ENCODE data around the gene ASPSCR1. TPM values are rescaled to one million over a fixed set of nuclear protein-coding genes. Genes with fewer than 3 reads are reported as not detected.
A peak's percentile ranks its signal among the peaks of the same experiment; 100 is the strongest.

Gene ASPSCR1
- total RNA-seq, 1 donor from 2014 or later, result 55.5 TPM

DNA sequence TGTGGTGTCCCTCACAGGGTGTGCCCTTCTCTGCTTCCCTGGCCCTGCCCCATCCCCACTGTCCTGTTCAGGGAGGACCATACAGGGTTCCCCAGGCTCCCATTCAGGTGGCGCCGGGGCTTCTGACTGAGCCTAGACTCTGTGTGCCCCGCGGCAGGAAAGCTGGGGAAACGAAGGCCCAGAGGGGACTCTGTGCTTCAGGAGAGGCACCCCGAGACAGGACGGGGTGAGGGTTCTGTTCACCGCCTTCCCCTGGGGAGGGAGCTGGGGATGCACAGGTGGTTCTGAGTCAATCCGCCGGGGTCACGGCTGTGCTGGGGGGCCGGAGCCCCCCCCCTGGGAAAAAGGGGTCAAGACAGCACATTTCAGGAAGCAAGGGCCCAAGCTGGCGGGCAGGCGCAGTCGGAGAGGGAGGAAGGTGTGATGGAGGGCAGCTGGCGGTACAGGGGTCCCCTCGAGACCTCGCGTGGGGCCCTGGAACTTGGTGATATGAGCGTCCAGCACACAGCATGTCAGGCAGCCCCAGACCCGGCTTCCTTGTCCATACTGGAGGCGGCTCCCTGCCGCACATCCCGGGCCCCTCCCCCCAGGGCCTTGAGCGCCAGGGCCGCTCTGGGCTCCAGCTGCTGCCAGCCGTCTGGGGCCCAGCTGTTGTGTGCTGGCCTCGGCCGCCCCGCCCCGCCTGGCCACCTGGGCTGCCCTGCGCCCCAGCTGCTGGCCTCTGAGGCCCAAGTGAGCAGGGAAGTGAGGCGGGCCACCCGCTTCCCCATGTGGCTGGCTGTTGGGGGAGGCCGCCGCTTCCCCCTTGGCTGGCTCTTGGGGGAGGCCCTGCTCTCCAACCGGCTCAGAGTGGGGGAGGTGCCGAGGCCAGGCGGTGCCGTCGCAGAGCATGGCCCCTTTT, 10.8 kb upstream of the ASPSCR1 start:
- Mint-ChIP-seq H3K4me3 (ENCODE audit: low read depth) (no peak overlapping the region), H3K9me3 (ENCODE audit: low read depth) (no peaks in the 10 kb centered on the region), H3K27ac (no peak overlapping the region), H3K27me3 (peaks cover 46% of the 10 kb centered on the region), H3K4me1 (ENCODE audit: low read depth) (peaks cover 1% of the 10 kb centered on the region), H3K36me3 (ENCODE audit: insufficient read depth) (no peaks in the 10 kb centered on the region)
- TF ChIP-seq CTCF (IDR thresholded peaks at IDR 0.05; ENCODE audit: unreplicated experiment), result no peak
- no peak for DNase-seq (ENCODE audit: low spot score, unreplicated experiment)

- Mint-ChIP-seq H3K27me3 (peaks cover 44% of the 10 kb centered on the region), H3K4me1 (ENCODE audit: low read depth) (peaks cover 1% of the 10 kb centered on the region), H3K36me3 (ENCODE audit: insufficient read depth) (no peaks in the 10 kb centered on the region), H3K4me3 (ENCODE audit: low read depth) (no peak overlapping the region), H3K27ac (no peak overlapping the region), H3K9me3 (ENCODE audit: low read depth) (no peaks in the 10 kb centered on the region)
- TF ChIP-seq CTCF (IDR thresholded peaks at IDR 0.05; ENCODE audit: unreplicated experiment), result no peak
- DNase-seq (ENCODE audit: low spot score, unreplicated experiment), result no peak
Observed at GRCh38 chr17:81967244-81967532, 10.2 kb upstream of the ASPSCR1 start.

DNA sequence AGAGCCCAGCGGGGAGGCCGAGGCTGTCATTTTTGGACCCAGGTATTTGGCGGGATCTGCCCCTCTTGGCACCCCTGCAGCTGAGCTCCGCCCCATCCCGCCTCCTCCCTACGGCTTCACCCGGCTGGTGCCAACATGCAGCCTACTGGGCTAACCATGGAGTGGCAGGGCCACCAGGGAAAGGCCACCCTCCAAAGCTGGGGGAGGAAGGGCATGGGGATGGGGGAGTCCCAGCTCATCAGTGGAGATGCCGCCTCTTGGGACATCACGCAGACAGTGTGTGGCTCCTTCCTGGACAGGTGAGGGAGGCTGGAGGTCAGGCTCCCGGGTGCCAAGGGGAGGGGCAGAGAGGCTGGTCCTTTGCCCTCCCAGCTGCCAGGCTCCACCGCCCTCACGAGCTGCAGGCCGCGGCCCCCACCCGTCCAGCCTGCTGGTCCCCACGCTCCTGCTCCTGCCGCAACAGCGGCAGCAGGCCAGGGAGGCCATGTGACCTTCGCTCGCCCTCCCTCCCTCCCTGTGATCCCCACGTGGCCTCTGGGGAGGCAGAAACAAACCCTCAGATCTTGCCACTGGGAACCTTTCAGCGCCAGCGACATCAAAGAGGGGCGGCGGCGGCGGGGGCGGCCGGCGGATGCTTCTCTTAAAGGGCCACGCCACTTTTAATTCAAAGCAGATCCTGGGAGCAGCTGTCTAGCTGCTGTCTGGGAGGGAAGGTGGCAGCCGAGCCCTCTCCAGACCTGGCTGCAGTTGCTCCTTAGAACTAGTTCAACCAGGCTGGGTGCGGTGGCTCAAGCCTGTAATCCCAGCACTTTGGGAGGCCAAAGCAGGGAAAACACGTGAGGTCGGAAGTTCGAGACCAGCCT, 9.7 kb upstream of the ASPSCR1 start:
- Mint-ChIP-seq H3K9me3 (ENCODE audit: low read depth) (no peaks in the 10 kb centered on the region), H3K4me3 (ENCODE audit: low read depth) (no peak overlapping the region), H3K4me1 (ENCODE audit: low read depth) (peaks cover 1% of the 10 kb centered on the region), H3K27me3 (peaks cover 38% of the 10 kb centered on the region), H3K36me3 (ENCODE audit: insufficient read depth) (no peaks in the 10 kb centered on the region), H3K27ac (peak overlapping the region; percentile 52)
- peak; percentile 53 for DNase-seq (ENCODE audit: low spot score, unreplicated experiment)
- TF ChIP-seq CTCF (IDR thresholded peaks at IDR 0.05; ENCODE audit: unreplicated experiment), result no peak

- H3K27me3 Mint-ChIP-seq, result peaks cover 32% of the 10 kb centered on the region
- no peak for TF ChIP-seq CTCF (IDR thresholded peaks at IDR 0.05; ENCODE audit: unreplicated experiment)
- H3K4me3 Mint-ChIP-seq (ENCODE audit: low read depth), result no peak overlapping the region
- DNase-seq (ENCODE audit: low spot score, unreplicated experiment), result no peak
- peaks cover 1% of the 10 kb centered on the region for H3K4me1 Mint-ChIP-seq (ENCODE audit: low read depth)
- no peaks in the 10 kb centered on the region for H3K36me3 Mint-ChIP-seq (ENCODE audit: insufficient read depth)
- H3K27ac Mint-ChIP-seq, result peak overlapping the region; percentile 52
- H3K9me3 Mint-ChIP-seq (ENCODE audit: low read depth), result no peaks in the 10 kb centered on the region
Observed at GRCh38 chr17:81968396-81968745, 9.1 kb upstream of the ASPSCR1 start.

All from progenitor cell of endocrine pancreas (in vitro differentiated cells).